OCI-LY7 (cell line): Measurements from ENCODE around the gene PDK1.

ENCODE experiments used
- EZH2phosphoT487 ChIP-seq: fragments of 200-600 bp; sonication (generic); IDR thresholded peaks from 2 replicates; pipeline ENCODE4 v1.6.1; 2018; ENCODE audit warnings: low read depth, borderline replicate concordance, mild to moderate bottlenecking, mixed run types, antibody characterized with exemption, low read length, moderate library complexity, mixed read lengths
- TF ChIP-seq, protein P1 (sequence below): fragments of 200-600 bp; sonication (generic); conservative IDR thresholded peaks from 2 replicates; pipeline ENCODE4 v1.5.1; 2014; ENCODE audit warnings: mild to moderate bottlenecking, antibody characterized with exemption, low read length, moderate library complexity, mixed read lengths

- TF ChIP-seq, protein P1, sequence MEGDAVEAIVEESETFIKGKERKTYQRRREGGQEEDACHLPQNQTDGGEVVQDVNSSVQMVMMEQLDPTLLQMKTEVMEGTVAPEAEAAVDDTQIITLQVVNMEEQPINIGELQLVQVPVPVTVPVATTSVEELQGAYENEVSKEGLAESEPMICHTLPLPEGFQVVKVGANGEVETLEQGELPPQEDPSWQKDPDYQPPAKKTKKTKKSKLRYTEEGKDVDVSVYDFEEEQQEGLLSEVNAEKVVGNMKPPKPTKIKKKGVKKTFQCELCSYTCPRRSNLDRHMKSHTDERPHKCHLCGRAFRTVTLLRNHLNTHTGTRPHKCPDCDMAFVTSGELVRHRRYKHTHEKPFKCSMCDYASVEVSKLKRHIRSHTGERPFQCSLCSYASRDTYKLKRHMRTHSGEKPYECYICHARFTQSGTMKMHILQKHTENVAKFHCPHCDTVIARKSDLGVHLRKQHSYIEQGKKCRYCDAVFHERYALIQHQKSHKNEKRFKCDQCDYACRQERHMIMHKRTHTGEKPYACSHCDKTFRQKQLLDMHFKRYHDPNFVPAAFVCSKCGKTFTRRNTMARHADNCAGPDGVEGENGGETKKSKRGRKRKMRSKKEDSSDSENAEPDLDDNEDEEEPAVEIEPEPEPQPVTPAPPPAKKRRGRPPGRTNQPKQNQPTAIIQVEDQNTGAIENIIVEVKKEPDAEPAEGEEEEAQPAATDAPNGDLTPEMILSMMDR = no peak
- no peak for TF ChIP-seq EZH2phosphoT487
Measured at GRCh38 chr2:172571245-172571644, 15.4 kb downstream of the PDK1 start.
